Measurements from ENCODE around the gene SOX10. TPM values are rescaled to one million over a fixed set of nuclear protein-coding genes. Genes with fewer than 3 reads are reported as not detected.

SOX10 gene
- total and polyA plus RNA-seq, 2 donors from 2014 or later = 0.22 to 1.5 TPM

DNA sequence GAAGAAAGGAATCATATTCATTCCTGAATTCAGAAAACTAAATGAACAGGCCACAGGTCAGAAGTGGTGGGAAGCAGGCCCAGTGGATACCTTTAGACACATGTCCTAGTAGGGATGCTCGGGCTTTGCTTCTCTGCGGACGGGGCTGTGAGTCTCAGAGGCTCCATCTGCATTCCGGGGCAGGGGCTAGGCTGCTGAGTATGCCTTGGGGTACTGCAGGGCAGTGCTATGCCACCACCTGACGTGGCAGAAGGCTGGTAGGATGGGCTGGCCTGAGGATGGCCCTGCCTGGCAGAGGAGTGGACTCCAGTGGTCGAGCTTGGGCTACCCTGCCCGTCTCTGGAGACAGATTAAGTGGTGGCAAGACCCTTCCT is 40.5 kb downstream of the SOX10 start:
- TF ChIP-seq, protein P1, sequence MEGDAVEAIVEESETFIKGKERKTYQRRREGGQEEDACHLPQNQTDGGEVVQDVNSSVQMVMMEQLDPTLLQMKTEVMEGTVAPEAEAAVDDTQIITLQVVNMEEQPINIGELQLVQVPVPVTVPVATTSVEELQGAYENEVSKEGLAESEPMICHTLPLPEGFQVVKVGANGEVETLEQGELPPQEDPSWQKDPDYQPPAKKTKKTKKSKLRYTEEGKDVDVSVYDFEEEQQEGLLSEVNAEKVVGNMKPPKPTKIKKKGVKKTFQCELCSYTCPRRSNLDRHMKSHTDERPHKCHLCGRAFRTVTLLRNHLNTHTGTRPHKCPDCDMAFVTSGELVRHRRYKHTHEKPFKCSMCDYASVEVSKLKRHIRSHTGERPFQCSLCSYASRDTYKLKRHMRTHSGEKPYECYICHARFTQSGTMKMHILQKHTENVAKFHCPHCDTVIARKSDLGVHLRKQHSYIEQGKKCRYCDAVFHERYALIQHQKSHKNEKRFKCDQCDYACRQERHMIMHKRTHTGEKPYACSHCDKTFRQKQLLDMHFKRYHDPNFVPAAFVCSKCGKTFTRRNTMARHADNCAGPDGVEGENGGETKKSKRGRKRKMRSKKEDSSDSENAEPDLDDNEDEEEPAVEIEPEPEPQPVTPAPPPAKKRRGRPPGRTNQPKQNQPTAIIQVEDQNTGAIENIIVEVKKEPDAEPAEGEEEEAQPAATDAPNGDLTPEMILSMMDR (IDR thresholded peaks at IDR 0.05; ENCODE audit: borderline replicate concordance, extremely low read depth, insufficient read depth) = no peak
- peak overlapping the region; percentile 7 to 39 for H3K27ac ChIP-seq (ENCODE audit: low read depth in 2 of 2, low read length in 2 of 2)

DNA sequence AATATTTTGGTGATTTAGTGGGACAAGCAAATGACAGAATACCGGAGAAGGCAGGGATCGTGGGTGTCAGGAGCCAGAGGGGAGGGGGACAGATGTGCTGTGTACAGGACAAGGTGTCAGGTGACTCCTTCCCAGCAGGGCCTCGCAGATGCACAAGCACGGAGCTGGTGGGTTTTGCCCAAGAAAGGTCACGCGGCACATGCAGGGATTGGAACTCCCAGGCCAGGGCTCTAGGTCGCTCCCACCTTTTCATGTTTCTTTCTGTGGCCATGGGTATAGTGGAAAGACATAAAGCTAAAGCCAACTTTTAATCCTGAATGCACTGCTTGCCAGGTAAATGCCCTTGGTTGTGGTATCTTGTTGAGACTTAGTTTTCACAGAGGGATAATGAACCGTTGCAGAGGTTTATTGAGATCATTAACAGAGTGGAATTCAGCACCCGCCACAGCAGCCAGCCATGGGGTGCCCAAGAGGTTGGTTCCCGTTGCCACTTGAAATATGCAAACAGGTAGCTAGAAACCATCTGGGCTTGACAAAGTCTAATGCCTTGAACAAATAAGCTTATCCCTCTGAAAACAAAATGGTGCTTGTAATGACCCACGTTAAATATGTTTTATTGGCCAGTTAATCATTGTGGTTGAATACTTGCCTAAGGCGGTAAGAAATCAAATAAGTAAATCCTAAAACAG is 41.1 kb downstream of the SOX10 start:
- H3K9ac ChIP-seq (ENCODE audit: low read length in 3 of 3) = peak overlapping the region in 1 of 3 donors; percentile 19
- H3K9me3 ChIP-seq (ENCODE audit: control insufficient read depth in 2 of 3, insufficient read depth in 1 of 3, low read length in 3 of 3) = no peaks in the 10 kb centered on the region
- H3K36me3 ChIP-seq (ENCODE audit: control insufficient read depth in 2 of 3, insufficient read depth in 3 of 3, low read length in 3 of 3) = peaks cover 0 to 11% (median 11%) of the 10 kb centered on the region in 3 donors
- FAIRE-seq (no peak), DNase-seq (peak in 3 of 5 donors; percentile 65 to 82 (median 79))
- peak overlapping the region; percentile 13 to 39 for H3K27ac ChIP-seq (ENCODE audit: low read depth in 2 of 2, low read length in 2 of 2)
- no peaks in the 10 kb centered on the region for H3K27me3 ChIP-seq (ENCODE audit: control insufficient read depth, insufficient read depth, low read length)
- peak overlapping the region in 1 of 3 donors; percentile 6 for H3K4me3 ChIP-seq (ENCODE audit: low read length in 3 of 3)
- intact Hi-C loops (cut with DNase I) = no loop called here
- peaks cover 0 to 10% (median 6%) of the 10 kb centered on the region in 3 donors for H3K4me1 ChIP-seq (ENCODE audit: control insufficient read depth in 2 of 3, insufficient read depth in 2 of 3, low read depth in 1 of 3, low read length in 3 of 3)
- TF ChIP-seq, protein P1 (IDR thresholded peaks at IDR 0.05; ENCODE audit: borderline replicate concordance, extremely low read depth, insufficient read depth) = no peak

More for the DNA sequence above, 40.5 kb downstream of the SOX10 start:
- DNase-seq (peak in 1 of 5 donors; percentile 70), FAIRE-seq (no peak)
- H3K9ac ChIP-seq (ENCODE audit: low read length in 3 of 3) = no peak overlapping the region
- no peaks in the 10 kb centered on the region for H3K9me3 ChIP-seq (ENCODE audit: control insufficient read depth in 2 of 3, insufficient read depth in 1 of 3, low read length in 3 of 3)
- intact Hi-C loops (cut with DNase I) = no loop called here
- H3K4me1 ChIP-seq (ENCODE audit: control insufficient read depth in 2 of 3, insufficient read depth in 2 of 3, low read depth in 1 of 3, low read length in 3 of 3) = peaks cover 0 to 10% (median 6%) of the 10 kb centered on the region in 3 donors
- no peaks in the 10 kb centered on the region for H3K27me3 ChIP-seq (ENCODE audit: control insufficient read depth, insufficient read depth, low read length)
- H3K36me3 ChIP-seq (ENCODE audit: control insufficient read depth in 2 of 3, insufficient read depth in 3 of 3, low read length in 3 of 3) = peaks cover 0 to 11% (median 11%) of the 10 kb centered on the region in 3 donors
- H3K4me3 ChIP-seq (ENCODE audit: low read length in 3 of 3) = no peak overlapping the region

DNA sequence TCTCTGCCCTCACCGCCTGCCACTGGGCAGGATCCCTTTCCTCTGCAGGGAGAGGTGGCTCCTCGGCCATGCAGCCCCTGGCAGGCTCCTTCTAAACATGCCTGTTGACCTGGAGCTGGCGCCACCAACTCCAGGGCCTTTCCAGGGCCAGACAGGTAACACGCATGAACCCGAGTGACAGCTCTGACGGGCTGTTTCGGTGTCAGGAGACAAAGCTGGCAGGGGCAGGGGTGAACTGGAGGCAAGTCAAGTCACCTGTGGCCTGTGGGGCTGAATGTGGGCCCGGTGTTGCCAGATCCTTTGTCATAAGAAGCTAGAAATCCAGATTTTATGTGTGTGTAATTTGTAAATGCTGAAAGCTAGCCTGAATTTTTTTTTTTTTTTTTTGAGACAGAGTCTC is 42.2 kb downstream of the SOX10 start:
- TF ChIP-seq, protein P1 (IDR thresholded peaks at IDR 0.05; ENCODE audit: borderline replicate concordance, extremely low read depth, insufficient read depth) = no peak
- peaks cover 0 to 10% (median 6%) of the 10 kb centered on the region in 3 donors for H3K4me1 ChIP-seq (ENCODE audit: control insufficient read depth in 2 of 3, insufficient read depth in 2 of 3, low read depth in 1 of 3, low read length in 3 of 3)
- peaks cover 0 to 17% (median 11%) of the 10 kb centered on the region in 3 donors for H3K36me3 ChIP-seq (ENCODE audit: control insufficient read depth in 2 of 3, insufficient read depth in 3 of 3, low read length in 3 of 3)
- DNase-seq (peak in 1 of 5 donors; percentile 59), FAIRE-seq (no peak)
- H3K4me3 ChIP-seq (ENCODE audit: low read length in 3 of 3) = no peak overlapping the region
- H3K27me3 ChIP-seq (ENCODE audit: control insufficient read depth, insufficient read depth, low read length) = no peaks in the 10 kb centered on the region
- intact Hi-C loops (cut with DNase I) = no loop called here
- H3K9me3 ChIP-seq (ENCODE audit: control insufficient read depth in 2 of 3, insufficient read depth in 1 of 3, low read length in 3 of 3) = no peaks in the 10 kb centered on the region
- no peak overlapping the region for H3K9ac ChIP-seq (ENCODE audit: low read length in 3 of 3)
- H3K27ac ChIP-seq (ENCODE audit: low read depth in 2 of 2, low read length in 2 of 2) = no peak overlapping the region
